GM23338 (cell line): ENCODE measurements around the gene DCST1.

Experiments
- CREB1 ChIP-seq: fragments of 250-450 bp; sonication (Bioruptor Pico); IDR thresholded peaks from 2 replicates; pipeline ENCODE4 v1.5.0; 2020; ENCODE audit warnings: low read depth, mild to moderate bottlenecking, moderate library complexity
- CTCF ChIP-seq, 2 experiments: fragments of 200-600 bp in 1 of 2; sonication (generic) in 1 of 2; conservative IDR thresholded peaks; 2 replicates each; pipeline versions ENCODE4 v1.5.1 to v1.6.1; 2016 to 2017; ENCODE audit warnings: antibody characterized with exemption in 2 of 2, low read depth in 2 of 2, mild to moderate bottlenecking in 2 of 2, moderate library complexity in 1 of 2
- EZH2 ChIP-seq: fragments of 200-600 bp; sonication (generic); IDR thresholded peaks from one replicate; pipeline ENCODE4 v1.8.0; 2017; ENCODE audit warnings: antibody characterized with exemption, mild to moderate bottlenecking, low read depth; ENCODE audit not compliant: unreplicated experiment
- POLR2AphosphoS5 ChIP-seq: IDR thresholded peaks from 2 replicates; pipeline ENCODE4 v1.6.1; 2016; ENCODE audit warnings: antibody characterized with exemption, low read depth

- TF ChIP-seq CTCF (conservative IDR thresholded peaks at IDR 0.05; ENCODE audit: low read depth in 2 of 2) (no peak), EZH2 (no peak), POLR2AphosphoS5 (no peak), CREB1 (CRISPR knock-in tag) (no peak)
Measured at GRCh38 chr1:155092131-155092530, 58.5 kb downstream of the DCST1 start.
